Retina (tissue), 1 donor: ENCODE data around the gene PDZRN3.

Source experiments
- DNase-seq: peaks from one replicate; pipeline ENCODE4 v3.0.0-alpha.2; 2016

The PDZRN3 gene

DNA sequence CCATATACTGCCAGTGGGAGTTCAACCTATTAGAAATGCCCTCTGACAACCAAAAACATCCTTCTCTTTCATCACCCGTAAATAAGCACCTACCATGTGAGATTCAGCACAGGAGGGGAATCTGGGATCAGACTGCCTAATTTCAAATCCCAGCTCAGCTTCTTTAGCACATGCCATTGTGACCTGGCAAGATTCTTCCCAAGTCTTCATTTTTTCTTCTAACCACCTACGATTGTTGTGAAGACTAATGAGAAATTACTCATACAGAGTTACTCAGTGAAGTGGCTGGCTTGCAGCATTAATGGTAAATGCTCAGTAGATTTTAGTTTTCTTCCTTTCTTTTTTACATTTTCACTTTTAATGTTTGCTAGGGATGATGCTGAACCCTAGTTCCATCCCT is 176.7 kb downstream of the PDZRN3 start:
- DNase-seq: no peak

DNA sequence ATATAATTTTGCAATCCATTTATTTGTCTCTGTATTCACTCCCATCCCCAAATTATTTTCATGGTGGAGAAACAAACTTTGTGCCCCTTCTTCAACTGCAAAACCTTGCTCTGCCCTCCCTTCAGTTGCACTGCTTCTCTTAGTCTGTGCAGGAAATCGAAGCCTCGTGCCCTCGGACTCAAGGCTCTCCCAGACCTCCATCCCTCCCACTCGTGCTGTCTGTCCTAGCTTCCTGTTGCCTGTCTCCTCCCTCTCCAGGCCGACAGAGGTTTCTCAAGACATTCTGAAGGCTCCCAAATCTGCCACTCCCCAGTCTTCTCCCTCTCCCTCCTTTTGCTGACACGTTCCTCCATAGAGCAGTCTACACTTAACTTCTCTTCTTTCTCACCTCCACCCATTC is 177.6 kb downstream of the PDZRN3 start:
- no peak for DNase-seq

DNA sequence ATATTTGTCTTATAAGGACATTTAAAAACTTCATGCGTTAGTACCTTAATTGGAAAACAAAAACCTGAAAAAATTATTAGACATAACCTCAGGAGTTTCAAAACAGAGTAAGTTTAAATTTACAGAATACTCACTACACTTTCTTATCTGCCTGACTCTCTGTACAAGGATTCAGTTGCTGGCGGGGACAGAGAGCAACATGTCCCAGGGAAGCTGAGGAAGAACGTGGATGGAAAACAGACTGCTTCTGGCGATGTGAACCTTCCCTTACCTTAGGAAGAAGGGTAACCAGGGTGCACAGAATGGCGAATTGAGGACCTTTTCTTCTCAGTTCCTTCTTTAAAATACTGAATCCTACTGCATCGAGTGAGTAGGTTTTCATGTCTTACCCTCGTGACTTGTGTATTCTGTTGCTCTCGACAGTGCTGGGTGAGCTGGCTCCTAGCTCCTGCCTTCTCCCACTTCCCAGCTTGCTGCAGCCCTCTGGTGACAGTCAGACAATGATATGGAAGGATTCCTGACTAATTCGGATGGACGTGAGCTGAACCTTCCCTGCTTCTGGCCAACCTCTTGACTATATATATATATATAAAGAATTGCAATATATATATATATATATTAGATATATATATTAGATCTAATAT is 178.2 kb downstream of the PDZRN3 start:
- no peak for DNase-seq

DNA sequence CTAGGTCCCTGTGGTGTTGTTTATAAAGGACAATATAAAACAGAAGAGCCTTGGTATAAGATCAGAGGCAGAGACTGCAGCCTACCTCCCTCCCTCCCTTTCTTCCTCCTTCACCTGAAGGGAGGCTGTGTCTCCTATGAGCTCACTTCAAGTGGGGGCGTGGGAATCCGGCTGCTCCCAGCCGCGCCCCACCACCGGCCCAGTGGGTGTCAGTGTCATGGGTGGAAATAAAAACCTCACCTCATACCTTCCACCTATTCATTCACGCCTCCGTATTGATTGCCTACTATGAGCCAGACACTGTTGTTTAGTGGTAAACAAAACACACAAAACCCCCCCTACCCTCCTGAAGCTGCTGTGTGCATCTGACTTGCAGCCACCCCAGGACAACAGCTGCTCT is 181.9 kb downstream of the PDZRN3 start:
- no peak for DNase-seq

DNA sequence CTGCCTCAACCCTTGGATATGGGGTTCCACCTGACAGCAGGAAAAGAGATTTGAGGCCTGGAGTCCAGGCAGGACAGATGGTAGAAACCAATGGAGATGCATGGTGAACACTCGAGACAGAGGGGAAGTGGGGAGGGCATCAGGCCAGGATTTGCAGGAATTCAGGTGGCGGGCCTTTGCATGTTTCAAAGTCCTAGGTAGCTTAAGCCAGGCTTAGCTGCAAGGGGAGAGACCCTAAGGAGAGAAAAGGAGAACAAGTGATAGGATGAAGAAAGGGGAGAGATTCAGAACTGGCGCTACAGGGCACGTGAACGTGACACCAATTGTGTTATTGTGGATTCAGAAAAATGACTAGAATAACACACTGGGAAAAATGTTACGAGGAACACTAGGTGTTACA is 182.6 kb downstream of the PDZRN3 start:
- no peak for DNase-seq

DNA sequence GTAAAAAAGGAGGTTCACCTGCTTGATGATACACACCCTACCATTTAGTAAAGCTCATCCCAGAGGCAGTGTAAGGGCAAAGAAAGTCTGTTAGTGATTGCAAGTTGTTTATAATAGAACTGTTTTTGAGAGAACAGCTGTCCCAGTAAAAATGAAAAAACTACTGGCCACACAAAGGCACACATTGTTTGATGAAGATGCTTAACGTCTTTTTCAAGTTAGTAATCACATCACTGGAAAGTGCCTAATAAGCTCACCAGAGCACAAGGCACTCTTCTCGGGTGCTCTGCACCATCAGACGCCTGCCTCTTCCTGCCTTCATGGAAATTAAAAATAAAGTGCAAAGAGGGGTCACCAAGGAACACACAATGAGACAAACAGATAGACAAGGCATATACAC is 186.9 kb downstream of the PDZRN3 start:
- DNase-seq: peak; percentile 47

- no peak for DNase-seq
Measured at GRCh38 chr3:73435055-73435454, 189.7 kb downstream of the PDZRN3 start.

DNA sequence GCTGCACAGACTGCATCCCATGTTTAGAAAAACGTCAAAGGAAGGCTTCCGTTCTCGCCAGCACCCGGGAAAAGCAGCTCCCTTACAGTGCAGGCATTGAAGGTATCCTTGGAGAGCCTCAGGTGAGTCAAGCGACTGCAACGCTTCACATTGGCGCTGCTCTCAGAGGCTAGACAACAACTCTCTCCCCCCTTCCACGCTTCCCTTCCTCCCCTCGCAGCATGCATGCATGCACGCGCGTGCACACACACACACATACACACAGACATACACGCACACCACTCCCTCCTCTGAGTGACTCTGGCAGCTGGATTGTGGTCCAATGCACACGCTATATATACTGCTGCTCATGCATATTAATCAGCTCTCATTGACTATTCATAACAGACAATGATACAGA is 191.1 kb downstream of the PDZRN3 start:
- peak; percentile 77 for DNase-seq

DNA sequence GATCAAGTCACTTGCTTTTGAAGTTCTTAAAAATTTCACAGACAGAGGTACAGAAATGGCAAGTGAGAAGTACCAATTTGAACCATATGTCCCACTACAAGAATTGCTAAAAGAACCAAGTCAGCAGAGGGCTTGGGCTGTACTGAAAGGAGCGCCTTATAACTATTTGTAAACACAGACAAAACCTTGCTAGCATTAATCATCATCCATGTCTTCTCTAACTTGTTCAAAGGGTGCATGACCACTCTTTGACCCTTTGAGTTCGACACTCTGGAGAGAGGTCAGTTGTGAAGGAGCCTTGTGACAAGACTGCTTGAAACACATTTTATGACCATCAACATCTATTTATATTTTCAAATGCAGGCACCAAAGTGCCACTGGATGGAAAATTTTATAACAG is 191.7 kb downstream of the PDZRN3 start:
- DNase-seq: no peak

DNA sequence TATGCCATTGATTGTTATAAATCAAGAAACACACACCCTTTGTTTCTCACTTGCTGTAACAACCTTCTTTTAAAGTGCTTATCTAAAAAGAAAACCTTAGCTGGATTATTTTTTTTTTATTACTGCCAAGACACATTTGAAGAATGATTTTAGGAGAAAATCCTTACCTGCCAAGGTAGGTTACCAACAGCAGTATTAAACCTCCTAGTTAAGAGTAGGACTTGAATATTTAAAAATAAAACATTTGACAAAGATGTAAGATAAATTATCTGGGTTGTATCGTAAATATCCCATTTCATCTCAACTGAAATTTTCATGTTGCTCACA is 192.1 kb downstream of the PDZRN3 start:
- DNase-seq: no peak

DNA sequence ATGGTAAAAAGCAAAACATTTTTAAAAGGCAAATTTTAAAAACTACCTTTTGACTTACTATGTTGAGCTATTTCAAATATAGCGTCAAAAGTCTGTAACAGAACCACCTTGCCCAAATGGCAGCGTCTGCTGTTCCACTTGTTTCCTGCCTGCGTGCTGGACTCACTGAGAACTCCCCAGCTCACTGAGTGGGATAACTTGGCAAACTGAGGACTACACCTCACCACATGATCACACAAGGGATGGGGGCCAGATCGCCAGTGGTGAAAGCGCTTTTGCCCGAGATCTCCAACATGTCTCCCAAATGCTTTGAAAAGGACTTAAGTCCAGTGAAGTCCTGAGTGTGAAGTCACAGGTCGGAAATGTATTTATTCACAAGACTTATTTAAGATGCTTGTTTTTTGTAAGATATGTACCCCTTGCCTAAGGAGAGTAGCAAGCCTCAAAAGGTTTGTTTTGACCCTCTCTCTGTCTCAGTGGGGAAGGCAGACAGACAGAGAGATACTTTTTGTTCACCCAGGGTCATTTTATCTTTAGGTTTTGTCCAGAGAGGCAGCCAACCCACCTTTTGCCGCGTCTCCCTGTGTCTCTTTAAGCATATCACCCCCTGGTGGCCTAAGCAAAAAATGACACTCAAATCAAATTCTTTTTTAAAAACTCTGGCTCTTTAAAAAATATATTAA is 192.6 kb downstream of the PDZRN3 start:
- DNase-seq: peak; percentile 76

DNA sequence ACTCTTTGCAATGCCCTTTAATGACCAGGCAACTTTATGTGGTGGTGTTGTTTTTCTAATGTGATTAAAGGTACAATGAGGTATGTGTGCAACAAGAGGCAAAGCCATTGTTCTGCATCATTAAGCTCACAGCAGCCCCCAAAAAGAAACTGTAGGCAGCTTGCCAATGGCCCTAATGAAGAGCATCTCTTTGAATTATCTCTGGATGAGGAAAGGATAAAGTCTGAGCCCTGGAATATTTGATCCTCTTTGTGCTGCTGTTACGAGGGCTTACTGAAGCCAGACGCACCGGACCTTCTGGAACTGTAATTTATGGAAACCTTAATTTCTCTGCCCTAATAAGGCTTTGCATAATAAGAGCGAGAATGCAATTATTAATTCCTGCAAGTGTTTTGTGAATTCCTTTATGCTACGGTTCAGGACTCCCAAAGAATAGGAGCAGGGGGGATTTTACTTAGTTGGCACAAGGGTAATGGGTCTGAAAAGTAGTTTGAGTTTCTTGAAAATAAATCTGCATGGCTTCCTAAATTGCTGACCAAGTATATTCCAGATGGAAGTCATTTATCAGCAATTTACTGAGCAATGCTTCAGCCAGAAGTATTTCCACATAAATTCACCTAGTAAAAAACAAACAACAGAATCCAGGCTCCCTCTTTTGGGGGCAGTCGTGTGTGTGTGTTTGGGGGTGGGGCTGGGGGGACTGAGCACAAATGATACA is 193.4 kb downstream of the PDZRN3 start:
- peak; percentile 56 for DNase-seq

- peak; percentile 50 for DNase-seq
Measured at GRCh38 chr3:73427048-73427706, 197.6 kb downstream of the PDZRN3 start.

DNA sequence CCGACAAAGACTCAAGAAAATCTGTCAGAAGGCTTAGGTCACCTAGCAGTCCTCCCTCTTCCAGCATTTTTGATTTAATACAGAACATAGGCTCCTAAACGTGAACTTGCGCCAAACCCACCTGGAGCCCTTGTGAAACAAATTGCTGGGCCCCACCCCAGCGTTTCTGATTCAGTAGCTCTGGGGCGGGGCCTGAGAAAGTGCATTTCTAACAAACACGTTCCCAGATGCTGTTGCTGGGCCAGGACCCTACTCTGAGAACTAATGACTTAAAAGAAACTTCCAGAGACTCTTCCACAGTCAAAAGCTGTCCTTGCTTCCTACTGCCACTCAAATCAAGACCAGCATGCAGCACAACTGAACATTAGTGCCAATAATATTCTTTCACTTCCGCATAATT is 198.1 kb downstream of the PDZRN3 start:
- DNase-seq: no peak

DNA sequence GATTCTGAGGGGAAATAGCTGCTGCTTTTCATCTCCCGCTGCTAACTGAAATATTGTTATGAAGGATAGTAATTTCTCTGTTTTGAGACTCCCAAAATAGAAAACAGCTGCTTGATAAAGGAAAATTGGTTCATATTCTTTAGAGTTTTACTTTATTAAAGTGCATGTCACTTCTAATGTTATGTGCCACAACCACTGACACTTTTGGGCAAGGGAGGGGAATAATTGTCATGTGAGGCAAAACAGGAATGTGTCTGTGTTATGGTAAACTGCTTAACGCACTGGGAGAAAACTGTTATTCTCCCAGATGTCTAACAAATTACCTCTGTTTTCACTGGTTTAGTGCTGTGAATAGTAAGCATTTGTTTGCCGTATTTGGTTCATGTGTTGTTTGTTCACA is 201.6 kb downstream of the PDZRN3 start:
- no peak for DNase-seq

DNA sequence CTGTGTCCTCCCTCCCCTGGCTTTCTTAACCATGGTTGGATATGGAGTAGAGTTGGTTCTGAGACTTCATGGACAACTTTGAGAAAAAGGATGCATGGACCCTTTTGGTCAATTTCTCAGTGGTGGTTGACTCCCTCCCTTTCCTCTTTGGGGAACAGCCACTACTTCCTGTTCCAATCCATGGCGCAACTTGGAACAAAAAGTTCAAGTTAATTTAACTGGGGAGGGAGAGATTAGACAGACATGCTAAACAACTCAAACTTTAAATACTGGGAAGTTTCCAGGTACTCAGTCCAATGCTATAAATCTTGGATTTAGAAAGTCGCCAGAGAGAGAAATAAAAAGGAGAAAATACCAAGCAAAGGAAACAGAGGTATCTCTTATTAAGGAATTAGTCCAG is 202.2 kb downstream of the PDZRN3 start:
- DNase-seq: no peak

GRCh38 chr3:73419942-73420341 is 204.8 kb downstream of the PDZRN3 start:
- DNase-seq: no peak

GRCh38 chr3:73419179-73419803 is 205.4 kb downstream of the PDZRN3 start:
- peak; percentile 53 for DNase-seq

DNA sequence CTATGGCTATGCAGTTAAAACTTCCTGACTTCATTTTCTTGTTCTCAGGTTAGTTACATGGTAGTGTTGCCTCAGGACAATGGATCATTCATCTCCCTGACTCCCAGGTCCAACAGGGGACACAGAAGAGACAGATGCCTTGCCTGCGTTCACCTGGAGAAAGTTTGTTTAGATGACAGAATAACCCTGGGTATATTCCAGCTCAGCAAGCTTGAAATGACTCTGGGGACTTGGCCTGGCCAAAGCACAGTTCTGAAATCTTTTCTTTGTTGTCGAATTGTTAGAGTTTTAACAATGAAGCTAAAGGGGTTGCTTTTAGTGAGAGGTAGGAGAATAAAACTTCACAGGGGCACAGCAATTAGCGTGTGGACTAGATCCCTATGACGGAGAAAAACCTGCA is 206.1 kb downstream of the PDZRN3 start:
- no peak for DNase-seq

DNA sequence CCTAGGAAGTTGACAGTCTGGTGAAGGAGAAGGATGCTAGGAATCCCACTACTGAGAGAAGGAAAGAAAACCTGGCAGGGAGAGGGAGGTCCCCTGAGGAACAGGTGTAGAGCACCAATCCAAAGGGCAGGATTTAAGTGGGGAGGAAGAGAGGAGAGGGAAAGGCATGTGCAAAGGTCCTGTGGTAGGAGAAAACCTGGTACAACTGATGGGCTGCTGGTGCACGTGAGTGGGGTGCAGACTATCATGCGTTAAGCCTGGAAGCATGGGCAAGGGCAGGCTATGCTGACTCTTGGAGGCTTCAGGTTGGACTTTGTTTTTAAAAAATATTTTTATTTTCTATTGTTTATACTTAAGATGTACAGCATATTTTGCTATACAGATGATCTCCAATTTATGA is 209.6 kb downstream of the PDZRN3 start:
- DNase-seq: no peak

GRCh38 chr3:73413619-73414018 is 211.1 kb downstream of the PDZRN3 start:
- no peak for DNase-seq

- no peak for DNase-seq
Measured at GRCh38 chr3:73411993-73412392, 212.7 kb downstream of the PDZRN3 start.

- DNase-seq: no peak
Measured at GRCh38 chr3:73411545-73411944, 213.2 kb downstream of the PDZRN3 start.
